Endothelial cell of umbilical vein (primary cell): ENCODE data around the gene BLOC1S6. TPM values are rescaled to one million over a fixed set of nuclear protein-coding genes. Genes with fewer than 3 reads are reported as not detected.
A peak's percentile ranks its signal among the peaks of the same experiment; 100 is the strongest.

Experiments used
- BruUV-seq: library from RNA; stranded (reverse); fragments of 400-500 nt; replicated peaks from 2 replicates; lab custom pipeline; 2021; lab: Mats Ljungman, UMichigan
- CTCF ChIA-PET: fragments of 300-600, 350-600 bp; sonication (Branson Sonifier 250); formaldehyde crosslinking; loops from one replicate; lab custom pipeline; 2021; ENCODE audit warnings: antibody characterized with exemption, inconsistent platforms; lab: Charles Lee
- POLR2A ChIA-PET: fragments of 300-600, 350-600 bp; sonication (Branson Sonifier 250); formaldehyde crosslinking; loops from one replicate; lab custom pipeline; 2021; ENCODE audit warnings: antibody characterized with exemption, inconsistent platforms; lab: Charles Lee
- DNase-seq: peaks from one replicate; pipeline ENCODE4 v3.0.0-alpha.2; 2011; ENCODE audit warnings: low read depth, low spot score
- FAIRE-seq: peaks from 2 replicates; lab custom pipeline; 2011; peaks lifted over from hg19 to GRCh38; lab: Jason Lieb, UNC
- H2AFZ ChIP-seq: 2 replicates; pipeline ENCODE4 v1.6.0; 2012; ENCODE audit warnings: low read depth, low read length, control low read depth, inconsistent platforms
- H3K27ac ChIP-seq: 2 replicates; pipeline ENCODE4 v1.5.1; 2011; ENCODE audit warnings: low read depth, mild to moderate bottlenecking, control low read depth, low read length, moderate library complexity; ENCODE audit not compliant: insufficient read depth
- H3K27me3 ChIP-seq, 2 experiments: 2 replicates each; pipeline versions ENCODE4 v1.6.0 to v1.6.1; 2011; ENCODE audit warnings: low read length in 2 of 2, mixed read lengths in 1 of 2; ENCODE audit not compliant: control insufficient read depth in 2 of 2, insufficient read depth in 2 of 2
- H3K36me3 ChIP-seq, 2 experiments: 2 replicates in 1 of 2; 3 replicates in 1 of 2; pipeline ENCODE4 v1.5.1; 2011; ENCODE audit warnings: low read length in 2 of 2, mild to moderate bottlenecking in 1 of 2, moderate library complexity in 1 of 2; ENCODE audit not compliant: control insufficient read depth in 2 of 2, insufficient read depth in 2 of 2; ENCODE audit errors: extremely low read depth in 1 of 2
- H3K4me1 ChIP-seq: 3 replicates; pipeline ENCODE4 v1.5.1; 2011; ENCODE audit warnings: mild to moderate bottlenecking, low read length; ENCODE audit not compliant: control insufficient read depth, insufficient read depth; ENCODE audit errors: extremely low read depth
- H3K4me2 ChIP-seq: 2 replicates; pipeline ENCODE4 v1.6.1; 2011; ENCODE audit warnings: low read length, control low read depth, mixed read lengths; ENCODE audit not compliant: insufficient read depth
- H3K4me3 ChIP-seq, 3 experiments: fragments of 200-600 bp in 1 of 3; sonication (generic), shearing (Covaris generic) in 1 of 3; replicated peaks in 1 of 3; 2 replicates each; pipeline ENCODE4 v1.5.1; 2011 to 2016; ENCODE audit warnings: control low read depth in 3 of 3, low read length in 3 of 3, mild to moderate bottlenecking in 2 of 3, inconsistent platforms in 1 of 3, low read depth in 1 of 3, moderate library complexity in 1 of 3; ENCODE audit not compliant: insufficient read depth in 1 of 3
- H3K79me2 ChIP-seq: 2 replicates; pipeline ENCODE4 v1.6.0; 2012; ENCODE audit warnings: low read length, inconsistent platforms; ENCODE audit not compliant: control insufficient read depth, insufficient read depth
- H3K9ac ChIP-seq: replicated peaks from 2 replicates; pipeline ENCODE3; 2011; ENCODE audit warnings: low read length, control low read depth; ENCODE audit not compliant: insufficient read depth; ENCODE audit errors: extremely low read depth
- H3K9me1 ChIP-seq: replicated peaks from 3 replicates; pipeline ENCODE4 v1.6.0; 2011; ENCODE audit warnings: mild to moderate bottlenecking, low read length; ENCODE audit not compliant: control insufficient read depth, insufficient read depth; ENCODE audit errors: extremely low read depth
- H3K9me3 ChIP-seq: replicated peaks from 2 replicates; pipeline ENCODE4 v1.5.1; 2012; ENCODE audit warnings: low read length, inconsistent platforms; ENCODE audit not compliant: control insufficient read depth, insufficient read depth
- H4K20me1 ChIP-seq: replicated peaks from 2 replicates; pipeline ENCODE3; 2011; ENCODE audit warnings: mild to moderate bottlenecking, low read length; ENCODE audit not compliant: control insufficient read depth, insufficient read depth; ENCODE audit errors: extremely low read depth
- EZH2 ChIP-seq: IDR thresholded peaks from 2 replicates; pipeline ENCODE4 v1.6.1; 2012; ENCODE audit warnings: borderline replicate concordance, low read depth, mild to moderate bottlenecking, moderate library complexity, low read length, inconsistent platforms; ENCODE audit not compliant: severe bottlenecking
- GATA2 ChIP-seq: IDR thresholded peaks from 2 replicates; pipeline ENCODE4 v1.7.0; 2011; ENCODE audit warnings: low read depth, mild to moderate bottlenecking, moderate library complexity, mixed read lengths, low read length; ENCODE audit not compliant: insufficient read length, insufficient read depth
- JUN ChIP-seq: IDR thresholded peaks from 2 replicates; pipeline ENCODE4 v1.6.1; 2011; ENCODE audit warnings: borderline replicate concordance, low read depth; ENCODE audit not compliant: insufficient read length, insufficient read depth
- POLR2A ChIP-seq: IDR thresholded peaks from 2 replicates; pipeline ENCODE4 v1.6.1; 2012; ENCODE audit warnings: low read depth, mild to moderate bottlenecking, control low read depth, low read length
- dilution Hi-C: fragments of 300-500 bp; cut with MboI; formaldehyde crosslinking; loops from one replicate; pipeline ENCODE4 v1.15.0; 2019; ENCODE audit warnings: low sequenced_read_pairs; ENCODE audit not compliant: extremely low pct_ligation_motif_present
- intact Hi-C: fragments of 100-400 bp; cut with micrococcal nuclease; formaldehyde crosslinking; loops from one replicate; pipeline ENCODE4 v1.10.0; 2022
- polyA plus RNA-seq, 4 experiments: library from polyadenylated mRNA; depleted of rRNA in 3 of 4; stranded (reverse) in 3 of 4; unstranded in 1 of 4; fragments of >200 nt; gene quantifications; 2 replicates each; pipeline versions ENCODE4 v1.2.1 to v1.2.3, GENCODE V29; 2011 to 2012; ENCODE audit warnings: missing spikeins in 1 of 4
- total RNA-seq: library from RNA; stranded (reverse); gene quantifications from 2 replicates; pipeline ENCODE4 v1.2.3, GENCODE V29; 2021
- TF ChIP-seq, protein P1 (sequence below), 2 donors: IDR thresholded peaks; 1 replicate in 1 of 2; 2 replicates in 1 of 2; pipeline ENCODE4 v1.5.1; 2011; ENCODE audit warnings: low read length in 2 of 2, mild to moderate bottlenecking in 2 of 2, moderate library complexity in 2 of 2, control low read depth in 1 of 2, inconsistent platforms in 1 of 2, low read depth in 1 of 2; ENCODE audit not compliant: insufficient read depth in 1 of 2; ENCODE audit errors: extremely low read depth in 1 of 2
- TF ChIP-seq, protein P2 (sequence below): IDR thresholded peaks from 2 replicates; pipeline ENCODE4 v1.6.1; 2011; ENCODE audit not compliant: insufficient read depth, insufficient read length

BLOC1S6 gene
- total and polyA plus RNA-seq, 2 donors (not counting 3 experiments of a cell fraction or from before 2014, with no cell fraction given) = 8.2 to 39.2 TPM

DNA sequence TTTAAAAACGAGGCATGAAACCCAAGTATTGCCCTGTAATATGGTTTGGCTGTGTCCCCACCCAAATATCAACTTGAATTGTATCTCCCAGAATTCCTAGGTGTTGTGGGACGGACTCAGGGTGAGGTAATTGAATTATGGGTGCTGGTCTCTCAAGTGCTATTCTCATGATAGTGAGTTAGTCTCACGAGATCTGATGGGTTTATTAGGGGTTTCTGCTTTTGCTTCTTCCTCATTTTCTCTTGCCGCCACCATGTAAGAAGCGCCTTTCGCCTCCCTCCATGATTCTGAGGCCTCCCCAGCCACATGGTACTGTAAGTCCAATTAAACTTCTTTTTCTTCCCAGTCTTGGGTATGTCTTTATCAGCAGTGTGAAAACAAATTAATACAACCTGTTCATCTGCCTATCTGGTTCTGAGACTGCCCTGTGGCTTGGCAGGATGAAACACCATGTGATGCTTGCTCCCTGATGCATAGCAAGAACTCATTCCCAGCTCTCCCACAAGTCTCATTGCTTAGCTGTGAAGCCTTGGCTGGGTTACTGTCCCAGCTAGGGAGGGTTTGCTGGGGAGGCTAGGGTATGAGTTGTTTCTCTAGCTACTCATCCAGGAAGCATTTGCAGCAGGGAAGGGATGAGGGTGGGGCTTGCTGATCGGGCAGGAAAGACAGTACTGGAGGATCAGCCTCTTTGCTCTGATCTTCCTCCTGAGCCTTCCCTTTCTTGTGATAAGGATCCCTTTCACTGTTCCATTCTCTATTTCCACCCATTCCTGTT is 43.9 kb downstream of the BLOC1S6 start:
- TF ChIP-seq JUN (no peak), GATA2 (no peak), POLR2A (no peak), EZH2 (no peak)
- TF ChIP-seq, protein P1, sequence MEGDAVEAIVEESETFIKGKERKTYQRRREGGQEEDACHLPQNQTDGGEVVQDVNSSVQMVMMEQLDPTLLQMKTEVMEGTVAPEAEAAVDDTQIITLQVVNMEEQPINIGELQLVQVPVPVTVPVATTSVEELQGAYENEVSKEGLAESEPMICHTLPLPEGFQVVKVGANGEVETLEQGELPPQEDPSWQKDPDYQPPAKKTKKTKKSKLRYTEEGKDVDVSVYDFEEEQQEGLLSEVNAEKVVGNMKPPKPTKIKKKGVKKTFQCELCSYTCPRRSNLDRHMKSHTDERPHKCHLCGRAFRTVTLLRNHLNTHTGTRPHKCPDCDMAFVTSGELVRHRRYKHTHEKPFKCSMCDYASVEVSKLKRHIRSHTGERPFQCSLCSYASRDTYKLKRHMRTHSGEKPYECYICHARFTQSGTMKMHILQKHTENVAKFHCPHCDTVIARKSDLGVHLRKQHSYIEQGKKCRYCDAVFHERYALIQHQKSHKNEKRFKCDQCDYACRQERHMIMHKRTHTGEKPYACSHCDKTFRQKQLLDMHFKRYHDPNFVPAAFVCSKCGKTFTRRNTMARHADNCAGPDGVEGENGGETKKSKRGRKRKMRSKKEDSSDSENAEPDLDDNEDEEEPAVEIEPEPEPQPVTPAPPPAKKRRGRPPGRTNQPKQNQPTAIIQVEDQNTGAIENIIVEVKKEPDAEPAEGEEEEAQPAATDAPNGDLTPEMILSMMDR (IDR thresholded peaks at IDR 0.05; ENCODE audit: extremely low read depth in 1 of 2, insufficient read depth in 1 of 2, low read depth in 1 of 2, low read length in 2 of 2) = no peak
- TF ChIP-seq, protein P2, sequence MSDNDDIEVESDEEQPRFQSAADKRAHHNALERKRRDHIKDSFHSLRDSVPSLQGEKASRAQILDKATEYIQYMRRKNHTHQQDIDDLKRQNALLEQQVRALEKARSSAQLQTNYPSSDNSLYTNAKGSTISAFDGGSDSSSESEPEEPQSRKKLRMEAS = no peak
- Histone ChIP-seq H3K9ac (no peak overlapping the region), H3K9me3 (no peaks in the 10 kb centered on the region), H3K36me3 (no peaks in the 10 kb centered on the region), H3K4me1 (peaks cover 13% of the 10 kb centered on the region), H3K4me2 (peak overlapping the region; percentile 53), H3K27me3 (peaks cover 2 to 4% of the 10 kb centered on the region in 2 experiments), H3K4me3 (no peak overlapping the region), H3K9me1 (no peaks in the 10 kb centered on the region), H2AFZ (peak overlapping the region; percentile 89), H3K79me2 (no peaks in the 10 kb centered on the region), H4K20me1 (no peaks in the 10 kb centered on the region), H3K27ac (no peak overlapping the region)
- ChIA-PET POLR2A (no interaction called here), CTCF (interaction anchor here (0.7 kb wide), 1 partner anchor 17 kb away, joined by 3 read pairs; no protein-coding TSS in a partner anchor)
- DNase-seq (no peak), FAIRE-seq (no peak)
- dilution Hi-C loops = no loop called here
- intact Hi-C loops = no loop called here
- no TSS peak for BruUV-seq
